A172 (cell line): ENCODE results near the gene IL21R. TPM values are rescaled to one million over a fixed set of nuclear protein-coding genes. Genes with fewer than 3 reads are reported as not detected.

Experiments
- DNase-seq: peaks from one replicate; pipeline ENCODE4 v3.0.0-alpha.2; 2015; ENCODE audit warnings: low spot score
- total RNA-seq: library from RNA; depleted of rRNA; stranded (reverse); fragments of >200 nt; shearing (Covaris generic); gene quantifications from 2 replicates; pipeline ENCODE4 v1.2.3, GENCODE V29; 2014

IL21R gene
- total RNA-seq, 1 experiment from 2014 or later: 6.6 TPM

- no peak for DNase-seq
Measured at GRCh38 chr16:27462846-27463682, 61.1 kb downstream of the IL21R start.

GRCh38 chr16:27463741-27464591 is 62.0 kb downstream of the IL21R start:
- no peak for DNase-seq

- no peak for DNase-seq
Measured at GRCh38 chr16:27464626-27465482, 62.9 kb downstream of the IL21R start.

- DNase-seq: peak; percentile 73
Measured at GRCh38 chr16:27465483-27465879, 63.5 kb downstream of the IL21R start.

- no peak for DNase-seq
Measured at GRCh38 chr16:27468941-27469531, 67.1 kb downstream of the IL21R start.

GRCh38 chr16:27470567-27471431 is 68.8 kb downstream of the IL21R start:
- DNase-seq: peak; percentile 86

- no peak for DNase-seq
Measured at GRCh38 chr16:27471661-27472060, 69.7 kb downstream of the IL21R start.

- no peak for DNase-seq
Measured at GRCh38 chr16:27472091-27473020, 70.4 kb downstream of the IL21R start.

GRCh38 chr16:27473101-27473900 is 71.3 kb downstream of the IL21R start:
- DNase-seq: no peak

- no peak for DNase-seq
Measured at GRCh38 chr16:27474041-27474440, 72.1 kb downstream of the IL21R start.

GRCh38 chr16:27474921-27475320 is 72.9 kb downstream of the IL21R start:
- no peak for DNase-seq

- peak; percentile 96 for DNase-seq
Measured at GRCh38 chr16:27475561-27475960, 73.6 kb downstream of the IL21R start.

- DNase-seq: no peak
Measured at GRCh38 chr16:27476240-27476639, 74.3 kb downstream of the IL21R start.

- DNase-seq: no peak
Measured at GRCh38 chr16:27480761-27481160, 78.8 kb downstream of the IL21R start.

GRCh38 chr16:27481282-27481934 is 79.4 kb downstream of the IL21R start:
- no peak for DNase-seq

- no peak for DNase-seq
Measured at GRCh38 chr16:27482397-27483087, 80.6 kb downstream of the IL21R start.

GRCh38 chr16:27483088-27483437 is 81.1 kb downstream of the IL21R start:
- no peak for DNase-seq
